ENCODE results near the gene MAGEB2.
A peak's percentile ranks its signal among the peaks of the same experiment; 100 is the strongest.

MAGEB2 gene

DNA sequence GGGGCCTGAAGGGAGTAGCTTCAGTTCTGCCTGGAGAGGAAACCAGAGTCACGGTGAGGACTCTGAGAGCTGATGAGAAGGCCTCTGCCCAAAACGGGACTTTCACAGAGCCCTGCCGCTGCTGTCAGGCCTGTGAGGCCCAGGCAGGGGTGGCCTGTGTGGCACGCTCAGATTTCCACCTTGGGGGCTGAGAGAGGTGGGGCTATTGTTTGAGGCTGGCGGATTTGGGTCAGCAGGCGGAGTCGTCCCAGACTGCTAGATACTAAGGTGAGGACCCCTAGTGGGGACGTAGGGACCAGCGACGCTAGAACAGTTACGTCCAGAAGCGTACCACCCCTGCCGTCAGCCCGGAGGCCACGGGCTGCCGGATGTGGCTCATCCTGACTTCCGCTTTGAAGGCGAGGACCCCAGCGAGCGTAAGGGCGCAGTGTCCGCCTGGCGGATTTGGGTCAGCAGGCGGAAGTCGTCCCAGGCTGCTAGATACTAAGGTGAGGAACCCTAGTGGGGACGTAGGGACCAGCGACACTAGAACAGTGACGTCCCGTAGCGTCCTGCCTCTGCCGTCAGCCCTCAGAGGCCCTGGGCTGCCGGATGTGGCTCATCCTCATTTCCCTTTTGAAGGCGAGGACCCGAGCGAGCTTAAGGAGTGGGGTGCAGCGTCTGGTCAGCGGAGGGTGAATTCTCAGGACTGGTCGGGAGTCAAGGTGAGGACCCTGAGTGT is 31.6 kb downstream of the MAGEB2 start, which contains the start of gene MAGEB1:
MAGEB1 (plus strand) TSS at position 378 of the 721 bp plus-strand sequence. CDS start 3,348 bp downstream, outside the sequence.
- TF ChIP-seq ISL1 (CRISPR knock-in tag; IDR thresholded peaks at IDR 0.05) (no peak), ZNF8 (CRISPR knock-in tag; IDR thresholded peaks at IDR 0.05) (no peak), RARB (CRISPR knock-in tag; IDR thresholded peaks at IDR 0.05) (no peak), BACH2 (CRISPR knock-in tag; IDR thresholded peaks at IDR 0.05; ENCODE audit: borderline replicate concordance) (no peak), PPARA (CRISPR knock-in tag; IDR thresholded peaks at IDR 0.05; ENCODE audit: borderline replicate concordance) (no peak), GLIS3 (CRISPR knock-in tag; IDR thresholded peaks at IDR 0.05) (no peak), ZC3H10 (CRISPR knock-in tag; IDR thresholded peaks at IDR 0.05) (no peak), ZFP30 (CRISPR knock-in tag; IDR thresholded peaks at IDR 0.05) (no peak), CSDC2 (CRISPR knock-in tag; IDR thresholded peaks at IDR 0.05) (no peak), ZNF565 (CRISPR knock-in tag; conservative IDR thresholded peaks at IDR 0.05; ENCODE audit: low read depth) (no peak), SNAI2 (CRISPR knock-in tag; IDR thresholded peaks at IDR 0.05) (no peak), ZNF70 (CRISPR knock-in tag; IDR thresholded peaks at IDR 0.05) (no peak), ESRRG (CRISPR knock-in tag; IDR thresholded peaks at IDR 0.05) (no peak), TOX (CRISPR knock-in tag; IDR thresholded peaks at IDR 0.05; ENCODE audit: borderline replicate concordance) (no peak), TCF4 (CRISPR knock-in tag; IDR thresholded peaks at IDR 0.05; ENCODE audit: borderline replicate concordance) (no peak)
- TF ChIP-seq, protein P1, sequence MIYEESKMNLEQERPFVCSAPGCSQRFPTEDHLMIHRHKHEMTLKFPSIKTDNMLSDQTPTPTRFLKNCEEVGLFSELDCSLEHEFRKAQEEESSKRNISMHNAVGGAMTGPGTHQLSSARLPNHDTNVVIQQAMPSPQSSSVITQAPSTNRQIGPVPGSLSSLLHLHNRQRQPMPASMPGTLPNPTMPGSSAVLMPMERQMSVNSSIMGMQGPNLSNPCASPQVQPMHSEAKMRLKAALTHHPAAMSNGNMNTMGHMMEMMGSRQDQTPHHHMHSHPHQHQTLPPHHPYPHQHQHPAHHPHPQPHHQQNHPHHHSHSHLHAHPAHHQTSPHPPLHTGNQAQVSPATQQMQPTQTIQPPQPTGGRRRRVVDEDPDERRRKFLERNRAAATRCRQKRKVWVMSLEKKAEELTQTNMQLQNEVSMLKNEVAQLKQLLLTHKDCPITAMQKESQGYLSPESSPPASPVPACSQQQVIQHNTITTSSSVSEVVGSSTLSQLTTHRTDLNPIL (CRISPR knock-in tag; IDR thresholded peaks at IDR 0.05; ENCODE audit: low read depth), result no peak
- TF ChIP-seq, protein P2, sequence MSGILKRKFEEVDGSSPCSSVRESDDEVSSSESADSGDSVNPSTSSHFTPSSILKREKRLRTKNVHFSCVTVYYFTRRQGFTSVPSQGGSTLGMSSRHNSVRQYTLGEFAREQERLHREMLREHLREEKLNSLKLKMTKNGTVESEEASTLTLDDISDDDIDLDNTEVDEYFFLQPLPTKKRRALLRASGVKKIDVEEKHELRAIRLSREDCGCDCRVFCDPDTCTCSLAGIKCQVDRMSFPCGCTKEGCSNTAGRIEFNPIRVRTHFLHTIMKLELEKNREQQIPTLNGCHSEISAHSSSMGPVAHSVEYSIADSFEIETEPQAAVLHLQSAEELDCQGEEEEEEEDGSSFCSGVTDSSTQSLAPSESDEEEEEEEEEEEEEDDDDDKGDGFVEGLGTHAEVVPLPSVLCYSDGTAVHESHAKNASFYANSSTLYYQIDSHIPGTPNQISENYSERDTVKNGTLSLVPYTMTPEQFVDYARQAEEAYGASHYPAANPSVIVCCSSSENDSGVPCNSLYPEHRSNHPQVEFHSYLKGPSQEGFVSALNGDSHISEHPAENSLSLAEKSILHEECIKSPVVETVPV (CRISPR knock-in tag; IDR thresholded peaks at IDR 0.05), result no peak
- TF ChIP-seq, protein P3, sequence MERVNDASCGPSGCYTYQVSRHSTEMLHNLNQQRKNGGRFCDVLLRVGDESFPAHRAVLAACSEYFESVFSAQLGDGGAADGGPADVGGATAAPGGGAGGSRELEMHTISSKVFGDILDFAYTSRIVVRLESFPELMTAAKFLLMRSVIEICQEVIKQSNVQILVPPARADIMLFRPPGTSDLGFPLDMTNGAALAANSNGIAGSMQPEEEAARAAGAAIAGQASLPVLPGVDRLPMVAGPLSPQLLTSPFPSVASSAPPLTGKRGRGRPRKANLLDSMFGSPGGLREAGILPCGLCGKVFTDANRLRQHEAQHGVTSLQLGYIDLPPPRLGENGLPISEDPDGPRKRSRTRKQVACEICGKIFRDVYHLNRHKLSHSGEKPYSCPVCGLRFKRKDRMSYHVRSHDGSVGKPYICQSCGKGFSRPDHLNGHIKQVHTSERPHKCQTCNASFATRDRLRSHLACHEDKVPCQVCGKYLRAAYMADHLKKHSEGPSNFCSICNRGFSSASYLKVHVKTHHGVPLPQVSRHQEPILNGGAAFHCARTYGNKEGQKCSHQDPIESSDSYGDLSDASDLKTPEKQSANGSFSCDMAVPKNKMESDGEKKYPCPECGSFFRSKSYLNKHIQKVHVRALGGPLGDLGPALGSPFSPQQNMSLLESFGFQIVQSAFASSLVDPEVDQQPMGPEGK (CRISPR knock-in tag; IDR thresholded peaks at IDR 0.05; ENCODE audit: borderline replicate concordance), result no peak
- TF ChIP-seq, protein P4, sequence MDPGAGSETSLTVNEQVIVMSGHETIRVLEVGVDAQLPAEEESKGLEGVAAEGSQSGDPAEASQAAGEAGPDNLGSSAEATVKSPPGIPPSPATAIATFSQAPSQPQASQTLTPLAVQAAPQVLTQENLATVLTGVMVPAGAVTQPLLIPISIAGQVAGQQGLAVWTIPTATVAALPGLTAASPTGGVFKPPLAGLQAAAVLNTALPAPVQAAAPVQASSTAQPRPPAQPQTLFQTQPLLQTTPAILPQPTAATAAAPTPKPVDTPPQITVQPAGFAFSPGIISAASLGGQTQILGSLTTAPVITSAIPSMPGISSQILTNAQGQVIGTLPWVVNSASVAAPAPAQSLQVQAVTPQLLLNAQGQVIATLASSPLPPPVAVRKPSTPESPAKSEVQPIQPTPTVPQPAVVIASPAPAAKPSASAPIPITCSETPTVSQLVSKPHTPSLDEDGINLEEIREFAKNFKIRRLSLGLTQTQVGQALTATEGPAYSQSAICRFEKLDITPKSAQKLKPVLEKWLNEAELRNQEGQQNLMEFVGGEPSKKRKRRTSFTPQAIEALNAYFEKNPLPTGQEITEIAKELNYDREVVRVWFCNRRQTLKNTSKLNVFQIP (CRISPR knock-in tag; IDR thresholded peaks at IDR 0.05; ENCODE audit: borderline replicate concordance, low read depth), result no peak
- TF ChIP-seq, protein P5, sequence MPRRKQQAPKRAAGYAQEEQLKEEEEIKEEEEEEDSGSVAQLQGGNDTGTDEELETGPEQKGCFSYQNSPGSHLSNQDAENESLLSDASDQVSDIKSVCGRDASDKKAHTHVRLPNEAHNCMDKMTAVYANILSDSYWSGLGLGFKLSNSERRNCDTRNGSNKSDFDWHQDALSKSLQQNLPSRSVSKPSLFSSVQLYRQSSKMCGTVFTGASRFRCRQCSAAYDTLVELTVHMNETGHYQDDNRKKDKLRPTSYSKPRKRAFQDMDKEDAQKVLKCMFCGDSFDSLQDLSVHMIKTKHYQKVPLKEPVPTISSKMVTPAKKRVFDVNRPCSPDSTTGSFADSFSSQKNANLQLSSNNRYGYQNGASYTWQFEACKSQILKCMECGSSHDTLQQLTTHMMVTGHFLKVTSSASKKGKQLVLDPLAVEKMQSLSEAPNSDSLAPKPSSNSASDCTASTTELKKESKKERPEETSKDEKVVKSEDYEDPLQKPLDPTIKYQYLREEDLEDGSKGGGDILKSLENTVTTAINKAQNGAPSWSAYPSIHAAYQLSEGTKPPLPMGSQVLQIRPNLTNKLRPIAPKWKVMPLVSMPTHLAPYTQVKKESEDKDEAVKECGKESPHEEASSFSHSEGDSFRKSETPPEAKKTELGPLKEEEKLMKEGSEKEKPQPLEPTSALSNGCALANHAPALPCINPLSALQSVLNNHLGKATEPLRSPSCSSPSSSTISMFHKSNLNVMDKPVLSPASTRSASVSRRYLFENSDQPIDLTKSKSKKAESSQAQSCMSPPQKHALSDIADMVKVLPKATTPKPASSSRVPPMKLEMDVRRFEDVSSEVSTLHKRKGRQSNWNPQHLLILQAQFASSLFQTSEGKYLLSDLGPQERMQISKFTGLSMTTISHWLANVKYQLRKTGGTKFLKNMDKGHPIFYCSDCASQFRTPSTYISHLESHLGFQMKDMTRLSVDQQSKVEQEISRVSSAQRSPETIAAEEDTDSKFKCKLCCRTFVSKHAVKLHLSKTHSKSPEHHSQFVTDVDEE (CRISPR knock-in tag; IDR thresholded peaks at IDR 0.05), result no peak

DNA sequence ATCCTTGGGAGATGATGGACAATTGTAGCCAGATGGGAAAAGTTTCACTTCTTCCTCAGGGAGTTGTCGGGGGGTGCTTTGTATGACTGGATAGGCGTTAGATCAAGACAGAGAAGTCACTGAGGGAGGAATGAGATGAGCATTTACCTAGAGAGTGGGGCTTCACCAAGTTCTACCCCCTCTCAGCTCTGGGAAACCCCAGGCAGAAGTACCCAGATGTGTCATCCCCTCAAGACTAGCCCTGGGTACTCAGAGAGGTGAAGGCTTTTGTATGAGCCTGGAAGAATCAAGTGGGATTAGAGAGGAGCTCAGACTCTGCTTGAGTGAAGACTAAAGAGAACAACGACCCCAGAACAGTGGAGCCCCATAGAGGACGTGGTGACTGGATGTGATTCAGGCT is 33.5 kb downstream of the MAGEB2 start:
- ATAC-seq, result no peak
- TF ChIP-seq ZC3H10 (CRISPR knock-in tag; IDR thresholded peaks at IDR 0.05) (no peak), ZFP30 (CRISPR knock-in tag; IDR thresholded peaks at IDR 0.05) (no peak), CSDC2 (CRISPR knock-in tag; IDR thresholded peaks at IDR 0.05) (no peak), RARB (CRISPR knock-in tag; IDR thresholded peaks at IDR 0.05) (no peak), PPARA (CRISPR knock-in tag; IDR thresholded peaks at IDR 0.05; ENCODE audit: borderline replicate concordance) (no peak), SNAI2 (CRISPR knock-in tag; IDR thresholded peaks at IDR 0.05) (no peak)
- TF ChIP-seq, protein P4 (CRISPR knock-in tag; IDR thresholded peaks at IDR 0.05; ENCODE audit: borderline replicate concordance, low read depth), result no peak
- TF ChIP-seq, protein P5 (CRISPR knock-in tag; IDR thresholded peaks at IDR 0.05), result no peak

More for the DNA sequence above, 31.6 kb downstream of the MAGEB2 start, which contains the start of gene MAGEB1:
- ATAC-seq, result peak; percentile 72

Measured in SK-N-SH treated with all-trans-retinoic acid at 6 μM for 48 hours (cell line).